ENCODE measurements around the gene VGLL1. TPM values are rescaled to one million over a fixed set of nuclear protein-coding genes. Genes with fewer than 3 reads are reported as not detected.

Gene VGLL1
- total RNA-seq, 4 donors from 2014 or later = not detected

DNA sequence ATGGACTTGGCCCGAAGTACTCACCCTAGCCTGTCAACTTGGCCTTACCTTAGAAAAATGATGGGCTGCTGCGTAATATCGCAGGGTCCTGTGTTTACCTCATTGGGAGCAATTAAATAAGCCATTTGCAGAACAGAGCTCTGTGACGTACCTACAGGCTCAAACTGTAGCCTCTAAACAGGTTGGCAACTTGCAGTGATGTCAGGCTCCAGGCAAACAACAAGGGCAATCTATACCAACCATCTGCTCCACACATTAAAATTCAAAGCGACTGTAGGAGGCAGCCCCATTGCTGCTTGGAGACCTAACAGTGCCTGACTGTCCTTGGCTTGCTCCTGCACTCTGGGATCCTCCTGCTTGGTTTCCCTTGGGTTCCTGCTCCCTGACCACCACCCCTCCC, 17.2 kb downstream of the VGLL1 start:
- TF ChIP-seq, protein P1, sequence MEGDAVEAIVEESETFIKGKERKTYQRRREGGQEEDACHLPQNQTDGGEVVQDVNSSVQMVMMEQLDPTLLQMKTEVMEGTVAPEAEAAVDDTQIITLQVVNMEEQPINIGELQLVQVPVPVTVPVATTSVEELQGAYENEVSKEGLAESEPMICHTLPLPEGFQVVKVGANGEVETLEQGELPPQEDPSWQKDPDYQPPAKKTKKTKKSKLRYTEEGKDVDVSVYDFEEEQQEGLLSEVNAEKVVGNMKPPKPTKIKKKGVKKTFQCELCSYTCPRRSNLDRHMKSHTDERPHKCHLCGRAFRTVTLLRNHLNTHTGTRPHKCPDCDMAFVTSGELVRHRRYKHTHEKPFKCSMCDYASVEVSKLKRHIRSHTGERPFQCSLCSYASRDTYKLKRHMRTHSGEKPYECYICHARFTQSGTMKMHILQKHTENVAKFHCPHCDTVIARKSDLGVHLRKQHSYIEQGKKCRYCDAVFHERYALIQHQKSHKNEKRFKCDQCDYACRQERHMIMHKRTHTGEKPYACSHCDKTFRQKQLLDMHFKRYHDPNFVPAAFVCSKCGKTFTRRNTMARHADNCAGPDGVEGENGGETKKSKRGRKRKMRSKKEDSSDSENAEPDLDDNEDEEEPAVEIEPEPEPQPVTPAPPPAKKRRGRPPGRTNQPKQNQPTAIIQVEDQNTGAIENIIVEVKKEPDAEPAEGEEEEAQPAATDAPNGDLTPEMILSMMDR (IDR thresholded peaks at IDR 0.05) = no peak
- no peak for TF ChIP-seq POLR2A (IDR thresholded peaks at IDR 0.05)
- Histone ChIP-seq H3K4me3 (replicated peaks in 1 of 3) (no peak overlapping the region), H3K36me3 (no peaks in the 10 kb centered on the region), H3K4me1 (no peaks in the 10 kb centered on the region), H3K27ac (no peak overlapping the region), H3K27me3 (no peaks in the 10 kb centered on the region), H3K9me3 (no peaks in the 10 kb centered on the region)
- DNase-seq = no peak
- 100% methylated on average over 4 of the region's 5 CpGs for WGBS, 2 donors
- intact Hi-C loops (cut with DNase I) = no loop called here

GRCh38 chrX:136551410-136551809, 19.4 kb downstream of the VGLL1 start:
- no peaks in the 10 kb centered on the region for H3K27me3 ChIP-seq
- WGBS, 2 donors = 93 to 100% methylated on average over 1 of the region's 1 CpG
- no peak for TF ChIP-seq POLR2A (IDR thresholded peaks at IDR 0.05)
- TF ChIP-seq, protein P1 (IDR thresholded peaks at IDR 0.05) = no peak
- intact Hi-C loops (cut with DNase I) = no loop called here
- no peak overlapping the region for H3K4me3 ChIP-seq (replicated peaks in 1 of 3)
- H3K27ac ChIP-seq = no peak overlapping the region
- DNase-seq = no peak
- no peaks in the 10 kb centered on the region for H3K36me3 ChIP-seq
- no peaks in the 10 kb centered on the region for H3K4me1 ChIP-seq
- H3K9me3 ChIP-seq = no peaks in the 10 kb centered on the region

- TF ChIP-seq, protein P1 (IDR thresholded peaks at IDR 0.05) = no peak
- TF ChIP-seq POLR2A (IDR thresholded peaks at IDR 0.05) = no peak
- no peak for DNase-seq
- Histone ChIP-seq H3K4me1 (no peaks in the 10 kb centered on the region), H3K27ac (no peak overlapping the region), H3K4me3 (replicated peaks in 1 of 3) (no peak overlapping the region), H3K36me3 (no peaks in the 10 kb centered on the region), H3K27me3 (no peaks in the 10 kb centered on the region), H3K9me3 (no peaks in the 10 kb centered on the region)
- WGBS, 2 donors = 88 to 92% methylated on average over 2 of the region's 2 CpGs
- intact Hi-C loops (cut with DNase I) = no loop called here
These were observed 23.7 kb downstream of the VGLL1 start for GRCh38 chrX:136555694-136556093.

- Histone ChIP-seq H3K27me3 (no peaks in the 10 kb centered on the region), H3K9me3 (no peaks in the 10 kb centered on the region), H3K4me1 (peaks cover 0 to 7% of the 10 kb centered on the region in 2 donors), H3K27ac (no peak overlapping the region), H3K4me3 (replicated peaks in 1 of 3) (no peak overlapping the region), H3K36me3 (no peaks in the 10 kb centered on the region)
- 87 to 95% methylated on average over 2 of the region's 2 CpGs for WGBS, 2 donors
- TF ChIP-seq, protein P1 (IDR thresholded peaks at IDR 0.05) = no peak
- TF ChIP-seq POLR2A (IDR thresholded peaks at IDR 0.05) = no peak
- intact Hi-C loops (cut with DNase I) = no loop called here
- DNase-seq = no peak
These were observed 40.0 kb downstream of the VGLL1 start for GRCh38 chrX:136572030-136572429.

DNA sequence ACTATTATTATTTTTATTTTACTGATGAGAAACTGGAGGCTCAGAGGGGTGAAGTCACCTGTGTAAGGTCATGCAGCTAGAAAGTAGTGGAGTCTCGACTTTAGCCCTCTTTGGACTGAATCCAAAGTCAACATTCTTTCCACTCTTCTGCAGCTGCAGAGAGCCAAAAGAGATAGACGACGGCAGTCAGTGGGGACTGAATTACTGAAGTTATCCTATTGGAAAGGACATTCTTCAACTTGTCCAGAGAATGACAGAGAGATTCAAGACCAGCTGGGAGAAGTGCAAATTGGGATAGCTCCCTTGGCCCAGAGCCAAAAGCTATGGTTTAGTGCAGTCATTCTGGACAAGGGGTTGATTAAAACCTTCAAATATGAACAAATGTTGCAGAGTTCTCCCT, 42.5 kb downstream of the VGLL1 start:
- H3K4me1 ChIP-seq = peaks cover 0 to 7% of the 10 kb centered on the region in 2 donors
- H3K27ac ChIP-seq = no peak overlapping the region
- no peaks in the 10 kb centered on the region for H3K27me3 ChIP-seq
- intact Hi-C loops (cut with DNase I) = no loop called here
- 4 to 23% methylated on average over 3 of the region's 3 CpGs for WGBS, 2 donors
- no peaks in the 10 kb centered on the region for H3K9me3 ChIP-seq
- no peak overlapping the region for H3K4me3 ChIP-seq (replicated peaks in 1 of 3)
- DNase-seq = peak in 1 of 2 donors; percentile 2
- no peaks in the 10 kb centered on the region for H3K36me3 ChIP-seq
- no peak for TF ChIP-seq POLR2A (IDR thresholded peaks at IDR 0.05)
- TF ChIP-seq, protein P1 (IDR thresholded peaks at IDR 0.05) = no peak

Measured in thyroid gland (tissue), 4 donors.